HG02759 (cell line): ENCODE measurements around the gene ARL5C.

Experiments used
- ATAC-seq: cut with Tn5 transposase; IDR thresholded peaks from one replicate; pipeline ENCODE4 v1.9.1; 2021; ENCODE audit warnings: mild to moderate bottlenecking, moderate library complexity; ENCODE audit not compliant: unreplicated experiment

ARL5C gene

GRCh38 chr17:39110435-39111136 lies 55.4 kb downstream of the ARL5C start:
- no peak for ATAC-seq

DNA sequence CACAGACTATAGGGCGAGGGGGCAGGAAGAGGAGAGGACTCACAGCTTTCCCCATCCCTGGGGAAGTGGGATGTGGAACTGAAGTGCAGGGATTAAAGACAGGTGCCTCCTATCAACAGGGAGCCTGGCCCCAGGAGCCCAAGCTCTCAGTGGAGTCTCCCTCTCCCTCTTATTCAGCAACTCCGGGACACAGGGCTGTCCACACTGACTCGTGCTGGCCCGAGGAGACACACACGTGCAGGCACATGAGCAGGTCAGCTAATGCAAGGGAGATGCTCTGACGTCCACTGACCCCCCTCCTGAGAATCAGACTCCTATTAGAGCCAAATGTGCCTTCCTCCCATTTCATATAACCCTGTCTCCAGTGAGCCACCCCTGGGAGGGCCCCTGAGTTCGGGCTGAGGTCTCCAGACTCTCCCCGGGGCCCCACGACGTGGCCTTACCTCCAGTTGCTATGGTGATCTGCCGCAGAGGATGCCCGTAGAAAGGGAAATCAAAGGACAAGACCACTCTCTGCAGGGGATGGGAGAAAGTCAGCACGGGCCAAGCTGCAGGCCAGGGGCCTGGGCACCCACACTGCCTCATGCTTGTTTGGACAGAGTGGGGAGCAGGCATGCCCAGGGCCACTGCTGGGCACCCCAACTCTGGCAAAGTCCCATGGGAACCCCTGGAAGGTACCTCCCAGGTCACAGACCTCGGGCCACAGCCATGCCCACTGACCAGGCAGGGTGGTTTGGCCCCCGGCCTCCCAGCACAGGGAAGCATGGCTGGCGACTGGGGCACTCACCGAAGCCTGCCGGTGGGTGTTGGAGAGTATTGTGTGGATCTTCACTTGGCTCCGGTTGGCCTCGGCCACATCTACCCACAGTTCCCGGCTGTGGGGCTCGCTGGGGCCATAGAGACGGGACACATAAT lies 57.2 kb downstream of the ARL5C start:
- ATAC-seq = no peak

GRCh38 chr17:39107973-39108372 lies 58.0 kb downstream of the ARL5C start:
- no peak for ATAC-seq

- no peak for ATAC-seq
Measured at GRCh38 chr17:39107155-39107554, 58.8 kb downstream of the ARL5C start.
